LHCN-M2 (cell line): Measurements from ENCODE around the gene NSG2. TPM values are rescaled to one million over a fixed set of nuclear protein-coding genes. Genes with fewer than 3 reads are reported as not detected.

Source experiments
- DNase-seq: peaks from one replicate; pipeline ENCODE4 v3.0.0-alpha.2; 2012; ENCODE audit warnings: low read depth
- polyA plus RNA-seq: library from polyadenylated mRNA; unstranded; fragments of >200 nt; gene quantifications from one replicate; pipeline ENCODE4 v1.2.1, GENCODE V29; 2012; ENCODE audit warnings: missing spikeins
- total RNA-seq: library from RNA; depleted of rRNA; stranded (reverse); fragments of >200 nt; gene quantifications from 2 replicates; pipeline ENCODE4 v1.2.3, GENCODE V29; 2014; rRNA removed

Gene NSG2
- 0.90 TPM in 1 of 2 replicates, not detected in the other for total RNA-seq
- not detected for polyA plus RNA-seq

DNA sequence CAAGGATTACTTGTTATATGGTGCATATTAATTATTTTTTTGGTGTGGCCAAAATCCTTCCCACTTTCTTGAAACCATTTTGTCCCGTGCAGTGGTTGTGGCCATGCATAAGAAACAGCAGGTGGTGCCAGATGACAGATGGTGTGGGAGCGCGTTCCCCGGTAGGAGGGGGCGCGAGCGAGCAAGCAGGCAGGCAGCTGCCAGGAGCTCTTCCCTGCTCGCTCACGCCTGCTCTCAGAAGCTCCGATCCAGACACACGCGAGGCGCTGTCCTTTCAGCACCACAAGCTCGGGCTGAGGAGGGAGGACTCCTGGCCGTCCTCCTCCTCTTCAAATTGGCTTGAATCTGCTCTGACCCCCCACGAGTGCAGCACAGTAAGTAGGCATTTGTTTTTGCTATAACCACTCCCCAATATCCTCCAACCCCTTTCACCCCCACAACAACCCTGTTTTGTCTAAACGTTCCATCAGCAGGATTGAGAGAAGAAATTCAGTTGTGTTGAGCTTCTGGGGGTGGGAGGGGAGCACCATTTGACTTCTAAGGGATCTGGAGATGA, at the start of gene NSG2:
Gene NSG2 (plus strand): TSS at position 237 of the 556 bp plus-strand sequence. CDS start 1,050 bp downstream, outside the sequence.
- DNase-seq: peak; percentile 70

DNA sequence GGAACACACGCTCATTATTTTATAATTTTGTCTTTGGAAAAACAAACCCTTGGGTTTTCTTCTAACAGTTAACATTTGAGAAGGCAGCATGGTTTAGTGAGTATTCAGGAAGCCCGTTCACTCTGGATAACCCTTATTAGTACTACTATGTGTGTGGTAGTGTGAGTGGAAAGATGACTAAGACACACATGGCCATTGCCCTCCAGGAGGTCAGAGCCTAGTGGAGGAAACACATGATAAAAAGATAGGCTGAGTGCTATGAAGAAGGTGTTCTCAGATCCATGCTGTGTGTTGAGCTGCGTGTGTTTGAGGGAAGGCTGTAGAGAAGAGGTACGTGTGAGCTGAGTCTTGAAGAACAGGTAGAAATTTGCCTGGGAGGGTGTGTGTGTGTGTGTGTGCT, 48.2 kb upstream of the NSG2 start:
- DNase-seq: no peak

DNA sequence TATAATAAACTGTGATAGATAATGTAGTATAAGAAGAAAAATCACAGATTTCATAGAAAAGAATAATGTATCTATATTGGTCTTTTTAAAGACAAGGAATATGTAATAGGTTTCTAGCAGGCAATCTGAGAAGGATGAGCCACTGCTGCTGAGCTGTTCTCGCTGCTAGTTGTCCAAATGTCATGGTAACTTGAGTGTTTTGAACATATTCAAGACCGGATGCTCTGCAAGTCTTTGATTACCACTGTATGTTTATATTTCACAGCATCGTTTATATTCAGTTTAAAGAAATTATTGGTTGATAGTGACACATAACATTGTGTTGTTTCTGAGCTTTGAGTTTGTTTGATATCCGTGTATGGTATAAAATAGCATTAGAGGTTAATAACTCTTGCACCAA, 47.0 kb upstream of the NSG2 start:
- DNase-seq: peak; percentile 18

DNA sequence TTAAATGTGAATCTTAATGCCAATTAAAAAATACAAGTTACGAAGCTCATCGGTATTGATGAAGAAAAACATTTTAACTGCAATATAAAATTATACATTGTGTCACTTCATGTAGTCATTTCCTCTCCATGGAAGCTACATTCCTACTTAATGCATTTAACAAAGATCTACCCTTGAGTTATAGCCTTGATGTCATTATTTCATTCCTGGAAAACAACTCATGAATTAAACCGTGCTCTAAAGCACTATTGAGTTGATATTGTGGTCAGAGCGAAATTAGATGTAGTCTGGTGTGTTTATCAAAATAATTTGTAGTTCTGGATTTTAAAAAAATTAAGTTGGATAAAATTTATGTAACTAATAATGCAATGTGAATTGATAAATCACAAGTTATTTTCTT, 45.4 kb upstream of the NSG2 start:
- DNase-seq: no peak

DNA sequence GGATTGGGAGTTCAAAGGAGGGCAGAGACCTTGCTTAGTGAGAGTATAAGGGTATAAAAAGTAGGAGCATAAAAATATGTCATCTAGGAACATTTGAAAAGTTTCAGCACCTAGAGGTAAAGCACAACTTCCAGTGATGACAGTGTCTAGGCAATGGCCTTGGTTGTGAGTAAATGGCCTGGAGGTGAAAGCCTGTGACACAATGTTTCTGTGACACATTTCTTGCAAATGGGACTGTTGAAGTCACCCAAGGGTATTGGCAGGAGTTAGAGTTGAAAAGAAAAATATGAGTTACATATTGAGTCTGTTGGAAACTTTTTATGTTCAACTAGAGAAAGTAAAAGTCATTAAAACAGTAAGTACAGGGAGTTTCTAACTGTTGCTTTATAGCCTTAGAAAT, 41.7 kb upstream of the NSG2 start:
- DNase-seq: no peak

DNA sequence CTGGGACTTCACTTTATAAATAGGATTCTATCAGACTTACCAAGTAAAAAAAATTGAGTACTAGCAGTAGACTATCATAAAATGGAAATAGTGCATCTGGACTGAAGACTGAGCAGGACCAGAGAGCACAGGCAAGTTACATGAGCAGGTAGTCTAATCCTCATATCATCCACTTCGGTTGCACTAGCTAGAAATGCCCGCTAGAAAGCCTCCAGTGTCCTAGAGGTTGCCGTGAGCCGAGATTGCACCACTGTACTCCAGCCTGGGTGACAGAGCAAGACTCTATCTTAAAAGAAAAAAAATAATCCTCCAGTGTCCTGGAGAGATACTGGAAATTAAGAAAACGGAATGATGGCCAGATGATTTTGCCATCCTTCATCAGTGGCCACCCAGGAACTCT, 36.6 kb upstream of the NSG2 start:
- no peak for DNase-seq

DNA sequence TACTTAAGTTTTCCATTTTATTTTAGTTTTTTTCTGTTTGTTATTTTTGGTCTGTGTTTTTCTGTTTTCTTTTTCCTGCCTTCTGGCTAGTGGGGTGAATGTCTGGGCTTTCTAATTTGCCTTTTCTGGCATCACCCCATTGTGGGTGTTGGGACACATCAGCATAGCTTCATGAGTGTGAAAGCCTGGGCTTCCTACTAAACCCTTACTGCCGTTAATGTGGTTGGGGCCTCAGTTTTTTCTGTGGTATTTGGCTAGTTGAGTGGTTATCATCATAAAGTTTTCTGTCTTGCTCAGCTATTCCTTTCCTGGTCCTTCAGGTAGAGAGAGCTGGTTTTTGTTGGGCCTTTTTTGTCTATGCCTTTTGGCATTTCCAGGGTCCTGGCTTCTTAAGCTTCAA, 35.1 kb upstream of the NSG2 start:
- DNase-seq: no peak

DNA sequence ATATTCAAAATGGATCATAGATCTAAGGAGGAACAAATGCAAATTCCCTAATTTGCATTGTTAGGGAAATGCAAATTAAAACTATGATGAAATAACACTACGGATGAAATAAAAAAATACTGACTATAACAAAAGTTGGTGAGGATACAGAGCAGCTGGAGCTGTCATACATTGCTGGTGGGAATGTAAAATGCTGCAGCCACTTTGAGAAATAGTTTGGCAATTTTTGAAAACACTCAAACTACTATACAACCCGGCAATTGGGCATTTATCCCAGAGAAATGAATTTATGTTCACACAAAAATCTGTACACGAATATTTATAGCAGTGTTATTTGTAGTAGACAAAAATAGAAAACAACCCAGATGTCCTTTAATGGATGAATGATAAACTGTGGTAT, 34.1 kb upstream of the NSG2 start:
- no peak for DNase-seq

DNA sequence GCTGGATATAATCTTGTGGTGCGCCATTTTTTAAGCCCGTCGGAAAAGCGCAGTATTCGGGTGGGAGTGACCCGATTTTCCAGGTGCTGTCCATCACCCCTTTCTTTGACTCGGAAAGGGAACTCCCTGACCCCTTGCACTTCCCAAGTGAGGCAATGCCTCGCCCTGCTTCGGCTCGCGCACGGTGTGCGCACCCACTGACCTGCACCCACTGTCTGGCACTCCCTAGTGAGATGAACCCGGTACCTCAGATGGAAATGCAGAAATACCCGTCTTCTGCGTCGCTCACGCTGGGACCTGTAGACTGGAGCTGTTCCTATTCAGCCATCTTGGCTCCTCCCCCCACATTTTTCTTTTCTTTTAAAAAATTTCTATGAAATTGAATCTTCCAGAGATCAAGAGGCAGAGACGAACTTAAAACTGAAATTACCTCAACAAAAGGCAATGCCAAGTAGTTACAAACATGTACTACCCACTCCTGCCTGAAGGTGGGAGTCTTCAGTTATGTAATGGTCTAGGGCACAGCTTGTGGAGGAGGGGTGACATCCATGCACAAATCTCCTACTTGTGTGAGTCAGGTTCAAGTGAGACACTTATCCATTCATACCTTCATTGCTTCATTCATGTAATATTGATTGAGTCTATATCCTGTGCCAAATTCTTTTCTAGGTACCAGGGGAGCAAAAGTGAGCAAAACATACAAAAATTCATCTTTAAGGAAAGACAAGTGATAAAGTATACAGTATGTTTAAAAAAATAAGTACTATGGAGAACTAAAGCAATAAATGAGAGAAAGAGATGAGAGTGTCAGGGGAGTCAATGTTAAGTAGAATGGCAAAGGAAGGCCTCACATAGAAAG, 25.2 kb upstream of the NSG2 start:
- peak; percentile 50 for DNase-seq

DNA sequence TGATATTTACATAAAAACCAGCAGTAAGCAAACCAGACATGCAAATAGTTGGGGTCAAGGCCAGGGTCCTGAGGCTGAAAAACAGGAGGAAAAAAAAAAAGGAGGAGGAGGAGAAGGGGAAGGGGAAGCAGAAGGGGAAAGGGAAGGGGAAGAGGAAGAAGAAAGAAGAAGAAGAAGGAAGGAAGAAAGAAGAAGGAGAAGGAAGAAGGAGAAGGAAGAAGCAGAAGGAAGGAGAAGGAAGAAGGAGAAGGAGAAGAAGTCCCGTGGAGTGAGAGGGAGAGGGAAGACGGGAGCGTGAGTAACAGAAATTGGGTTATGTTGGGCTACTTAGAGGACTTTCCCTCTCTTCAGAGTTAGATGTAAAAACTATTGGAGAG, 24.6 kb upstream of the NSG2 start:
- no peak for DNase-seq

DNA sequence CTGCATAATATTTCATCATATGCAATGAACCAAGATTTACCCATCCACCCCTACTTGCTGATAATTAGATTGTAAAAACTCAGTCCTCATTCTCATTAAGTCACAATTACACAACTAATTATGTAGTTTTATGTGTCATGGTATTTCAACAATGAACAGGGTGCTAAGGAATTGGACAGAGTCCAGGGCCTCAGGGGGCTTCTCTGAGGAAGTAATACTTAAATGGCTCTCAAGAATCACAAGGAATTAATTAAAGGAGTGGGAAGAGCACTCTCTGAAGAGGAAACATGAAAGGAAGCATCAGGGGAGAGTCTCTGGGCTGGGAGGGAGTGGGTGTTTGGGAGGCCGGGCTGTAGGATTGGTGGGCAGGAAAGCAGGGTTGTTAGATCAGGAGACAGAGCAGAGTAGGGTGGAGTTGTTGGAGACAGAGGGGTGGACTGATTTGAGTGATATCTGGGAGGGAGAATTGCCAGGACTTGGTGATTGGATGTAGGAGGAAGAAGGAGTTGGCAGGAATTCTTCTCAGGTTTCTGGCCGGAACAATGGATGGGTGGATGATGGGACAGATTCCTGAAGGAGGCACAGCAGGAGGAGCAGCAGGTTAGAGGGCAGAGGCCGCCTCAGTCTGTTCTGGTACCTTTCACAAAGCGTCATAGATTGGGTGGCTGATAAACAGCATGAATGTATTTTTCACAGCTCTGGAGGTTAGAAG, 23.0 kb upstream of the NSG2 start:
- no peak for DNase-seq

DNA sequence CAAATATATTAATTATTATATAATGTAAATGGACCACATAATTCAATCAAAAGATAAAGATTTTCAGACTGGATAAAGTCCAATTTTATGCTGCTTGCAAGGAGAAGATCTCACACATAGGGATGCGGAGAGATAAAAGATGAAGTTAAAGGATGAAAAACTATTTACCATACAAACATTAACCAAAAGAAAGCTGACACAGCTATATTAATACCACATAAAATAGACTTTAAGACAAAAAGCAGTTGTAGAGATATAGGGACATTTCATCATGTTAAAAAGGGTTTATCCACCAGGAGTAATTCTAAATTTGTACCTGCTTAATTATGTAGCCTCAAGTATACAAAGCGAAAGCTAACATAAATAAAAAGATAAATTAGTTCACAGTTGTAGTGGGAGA, 15.2 kb upstream of the NSG2 start:
- no peak for DNase-seq

DNA sequence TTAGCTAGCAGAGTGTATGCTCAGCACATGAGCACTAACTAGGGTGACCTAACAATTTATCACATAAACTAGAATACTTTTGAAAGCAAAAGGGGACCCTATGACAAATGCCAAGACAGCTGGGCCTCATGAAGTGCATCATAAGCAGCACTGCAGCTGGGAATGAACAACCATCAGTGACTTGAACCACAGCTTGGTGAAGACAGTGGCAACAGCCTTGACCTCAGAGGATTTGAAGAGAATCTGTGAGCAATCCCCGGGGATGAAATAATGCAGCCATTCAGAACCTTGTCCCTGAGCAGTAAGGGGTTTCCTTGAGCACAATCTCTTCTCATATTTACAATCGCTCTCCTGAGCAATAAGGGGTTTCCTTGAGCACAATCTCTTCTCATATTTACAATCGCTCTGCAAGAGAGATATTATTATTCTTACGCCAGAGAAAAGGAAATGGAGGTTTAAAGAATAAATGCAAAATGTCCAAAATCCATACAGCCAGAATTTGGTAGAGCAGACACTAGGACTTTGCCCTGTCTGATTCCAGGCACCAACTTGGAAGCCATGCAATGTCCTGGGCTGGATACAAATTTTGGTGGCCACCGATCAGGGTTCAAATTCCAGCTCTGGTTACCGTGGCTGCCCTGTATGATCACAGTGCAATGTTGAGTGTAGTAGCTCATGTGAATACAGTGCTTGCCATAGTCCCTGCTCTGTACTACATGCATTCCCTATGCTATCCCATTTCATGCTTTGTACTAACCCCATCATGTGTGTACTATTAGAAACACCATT, 846 bp upstream of the NSG2 start:
- DNase-seq: no peak

DNA sequence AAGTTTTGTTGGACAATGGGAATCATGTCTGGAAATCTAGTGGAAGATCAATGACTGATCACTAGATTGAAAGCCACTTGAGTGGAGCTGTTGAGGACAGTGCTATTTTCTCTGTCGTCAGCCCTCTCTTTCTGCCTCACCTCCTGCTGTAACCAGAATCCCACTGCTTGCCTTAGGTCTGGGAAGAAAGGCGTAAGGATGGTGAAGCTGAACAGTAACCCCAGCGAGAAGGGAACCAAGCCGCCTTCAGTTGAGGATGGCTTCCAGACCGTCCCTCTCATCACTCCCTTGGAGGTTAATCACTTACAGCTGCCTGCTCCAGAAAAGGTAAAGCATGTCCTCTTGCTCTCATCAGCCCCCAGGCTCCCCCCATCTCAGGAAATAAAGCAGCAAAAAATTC, 1.1 kb downstream of the NSG2 start:
- no peak for DNase-seq

DNA sequence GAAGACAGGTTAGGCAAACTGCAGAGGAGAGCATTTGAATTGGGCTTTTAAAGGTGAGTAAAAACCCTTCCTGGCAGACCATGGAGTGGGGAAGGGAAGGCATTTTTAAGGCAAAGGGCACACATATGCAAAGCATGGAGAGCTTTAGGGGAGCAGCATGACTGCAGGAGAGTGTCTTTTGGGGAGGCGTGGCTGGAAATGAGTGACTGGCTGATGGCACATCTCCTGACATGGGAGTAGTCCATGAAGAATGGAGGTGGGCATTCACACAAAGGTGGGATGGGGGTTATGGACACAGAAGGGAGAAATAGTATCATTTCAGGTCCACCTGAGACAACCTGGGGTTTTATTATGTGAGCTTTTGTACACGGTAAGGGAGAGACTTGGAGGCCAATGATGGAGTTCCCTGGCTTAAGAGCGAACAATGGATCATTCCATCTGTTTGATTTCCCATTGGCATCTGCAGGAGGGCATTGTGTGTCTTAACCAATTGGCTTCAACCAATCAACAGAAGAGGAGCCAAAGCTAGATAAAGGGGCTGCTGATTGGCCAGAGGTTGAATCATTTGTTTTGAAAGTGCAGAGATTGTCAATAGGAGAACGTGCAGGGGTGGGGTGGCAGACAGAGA, 2.1 kb downstream of the NSG2 start:
- no peak for DNase-seq

DNA sequence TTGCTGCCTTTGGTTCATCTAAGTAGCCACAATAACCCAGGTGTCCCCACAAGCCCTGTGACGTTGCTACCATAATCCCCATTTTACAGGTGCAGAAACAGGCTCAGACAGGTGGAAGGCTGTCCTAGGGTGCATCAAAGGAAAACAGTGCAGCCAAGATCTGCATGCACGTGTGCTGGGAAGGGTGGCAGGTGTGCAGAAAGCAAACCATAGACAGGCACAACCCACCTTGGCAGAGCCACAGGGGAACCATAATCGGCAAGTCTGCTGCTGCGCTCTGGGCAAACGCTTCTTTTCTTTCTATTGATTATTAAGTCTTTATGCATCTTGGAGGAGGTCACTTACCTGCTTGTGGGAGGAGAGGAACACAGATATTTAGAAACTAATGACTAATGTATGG, 7.1 kb downstream of the NSG2 start:
- DNase-seq: no peak

DNA sequence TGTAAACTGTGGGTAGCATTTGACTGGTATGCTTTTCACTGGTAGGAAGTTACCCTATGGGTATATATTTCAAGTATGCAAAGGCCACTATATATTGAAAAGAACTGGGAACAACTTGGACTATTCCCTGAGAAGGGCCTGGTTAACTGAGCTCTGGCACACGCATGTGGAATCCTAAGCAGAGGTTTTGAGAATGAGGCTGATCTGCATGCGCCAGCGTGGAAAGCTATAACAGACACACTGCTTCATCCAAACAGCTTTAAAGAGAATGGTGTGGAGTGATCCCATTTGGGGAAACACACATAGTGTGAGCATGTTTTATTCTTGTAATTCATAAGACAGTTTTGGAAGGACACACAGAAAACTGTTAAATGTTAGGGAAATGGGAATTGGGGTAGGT, 8.4 kb downstream of the NSG2 start:
- DNase-seq: no peak

DNA sequence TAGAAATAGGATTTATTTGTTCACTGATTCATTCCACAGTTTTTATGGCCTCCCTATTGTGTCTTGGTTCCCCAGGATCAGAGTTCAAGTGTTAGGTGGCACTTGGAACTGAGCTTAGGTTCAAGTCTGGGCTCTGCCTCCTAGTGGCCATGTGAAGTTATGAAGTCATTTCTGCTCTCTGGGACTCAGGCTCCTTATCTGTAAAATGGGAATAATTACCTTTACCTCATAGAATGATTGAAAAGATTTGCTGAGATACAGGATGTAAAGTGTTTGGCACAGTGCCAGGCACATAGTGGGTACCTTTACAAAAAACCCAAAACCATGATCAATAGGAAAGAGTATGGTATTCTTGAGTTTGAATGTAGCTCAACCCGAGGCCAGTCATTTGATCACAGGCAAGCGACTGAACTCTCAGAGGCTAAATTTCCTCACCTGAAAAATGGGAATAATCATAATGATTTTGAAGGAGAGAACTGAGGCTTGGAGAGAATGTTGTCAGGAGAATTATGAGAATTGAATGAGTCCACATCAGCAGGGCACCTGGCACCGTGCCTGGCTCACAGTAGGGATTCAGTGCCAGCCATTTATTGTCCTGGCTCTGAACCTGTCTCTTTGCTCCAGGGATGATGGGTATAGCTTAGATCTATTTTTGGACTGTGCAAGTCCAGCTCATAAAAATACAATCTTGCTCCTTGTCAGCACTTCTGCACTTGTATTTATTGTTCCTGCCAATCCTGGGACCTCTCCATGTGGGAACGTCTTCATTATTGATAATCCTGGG, 10.8 kb downstream of the NSG2 start:
- no peak for DNase-seq

DNA sequence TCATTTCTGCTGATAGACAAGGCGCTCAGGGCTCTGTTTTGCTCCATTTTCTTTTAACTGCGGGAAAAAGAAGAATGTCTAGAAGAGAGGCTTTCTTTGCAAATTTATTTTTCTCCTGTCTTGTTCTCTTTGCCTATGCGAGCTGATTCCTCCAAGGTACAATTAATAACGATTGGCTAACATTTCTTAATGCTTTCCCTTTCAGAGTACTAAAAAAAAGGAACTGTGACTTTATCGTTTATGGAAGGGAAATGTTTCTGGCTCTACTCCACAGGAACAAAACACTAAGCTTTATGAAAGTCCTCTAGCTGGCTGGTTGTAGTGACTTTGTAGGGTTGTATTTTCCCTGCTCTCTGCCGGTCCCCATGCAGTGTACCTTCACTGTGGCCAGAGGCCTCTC, 11.7 kb downstream of the NSG2 start:
- DNase-seq: no peak

DNA sequence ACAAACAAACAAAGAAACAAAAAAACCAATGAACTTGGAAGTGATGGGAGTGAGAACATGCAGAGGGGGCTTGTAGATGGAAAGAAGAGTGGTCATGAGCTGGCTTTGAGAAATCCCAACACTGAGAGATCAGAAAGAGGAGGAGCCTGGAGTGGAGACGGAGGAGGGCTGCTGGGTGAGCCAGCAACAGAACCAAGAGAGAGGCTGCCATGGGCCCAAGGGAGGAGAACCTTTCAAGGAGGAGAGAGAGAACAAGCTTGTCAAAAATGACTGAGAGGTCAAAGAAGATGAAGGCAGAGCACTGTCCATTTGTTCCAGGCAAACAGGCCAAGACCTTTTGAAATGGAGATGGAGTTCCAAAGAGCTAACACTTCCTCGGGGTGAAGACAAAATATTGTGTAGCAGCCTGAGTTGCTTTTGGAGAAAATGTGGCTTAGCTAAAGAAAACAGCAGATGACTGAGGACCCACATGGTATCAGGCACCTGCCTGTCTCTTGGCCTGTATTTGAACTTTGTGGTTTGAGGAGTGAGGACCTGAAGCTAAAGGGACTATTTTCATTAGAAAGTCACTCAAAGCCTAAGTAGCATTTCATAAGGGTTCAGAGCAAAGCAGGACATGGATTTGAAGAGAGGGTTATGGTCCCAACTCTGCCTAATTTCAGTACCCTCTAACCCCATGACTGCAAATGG, 13.1 kb downstream of the NSG2 start:
- DNase-seq: no peak
